Subcutaneous abdominal adipose tissue (tissue), 5 donors: ENCODE results near the gene FGA.

Source experiments
- H3K27ac ChIP-seq: one replicate; pipeline ENCODE4 v1.7.0; 2013; ENCODE audit warnings: low read depth, mild to moderate bottlenecking, inconsistent platforms, low read length, moderate library complexity
- H3K27me3 ChIP-seq, 5 donors: one replicate each; pipeline ENCODE4 v1.7.0; 2013; ENCODE audit warnings: low read length in 5 of 5, inconsistent platforms in 1 of 5; ENCODE audit not compliant: control insufficient read depth in 5 of 5, insufficient read depth in 4 of 5
- H3K36me3 ChIP-seq, 5 donors: one replicate each; pipeline ENCODE4 v1.7.0; 2013; ENCODE audit warnings: low read length in 5 of 5; ENCODE audit not compliant: control insufficient read depth in 5 of 5, insufficient read depth in 5 of 5
- H3K4me1 ChIP-seq, 5 donors: one replicate each; pipeline ENCODE4 v1.7.0; 2013; ENCODE audit warnings: low read length in 5 of 5, mild to moderate bottlenecking in 3 of 5, moderate library complexity in 1 of 5; ENCODE audit not compliant: control insufficient read depth in 5 of 5, insufficient read depth in 5 of 5
- H3K4me3 ChIP-seq, 5 donors: one replicate each; pipeline ENCODE4 v1.7.0; 2013; ENCODE audit warnings: low read length in 5 of 5, low read depth in 1 of 5
- H3K9ac ChIP-seq, 5 donors: one replicate each; pipeline ENCODE4 v1.7.0; 2013; ENCODE audit warnings: low read length in 5 of 5, mild to moderate bottlenecking in 4 of 5, moderate library complexity in 3 of 5
- H3K9me3 ChIP-seq, 5 donors: one replicate each; pipeline ENCODE4 v1.7.0; 2013; ENCODE audit warnings: low read length in 5 of 5; ENCODE audit not compliant: control insufficient read depth in 5 of 5
- donor health status: healthy.
- donor health status: healthy.
- donor health status: healthy.
- donor health status: healthy.
- donor health status: healthy.

Gene FGA

DNA sequence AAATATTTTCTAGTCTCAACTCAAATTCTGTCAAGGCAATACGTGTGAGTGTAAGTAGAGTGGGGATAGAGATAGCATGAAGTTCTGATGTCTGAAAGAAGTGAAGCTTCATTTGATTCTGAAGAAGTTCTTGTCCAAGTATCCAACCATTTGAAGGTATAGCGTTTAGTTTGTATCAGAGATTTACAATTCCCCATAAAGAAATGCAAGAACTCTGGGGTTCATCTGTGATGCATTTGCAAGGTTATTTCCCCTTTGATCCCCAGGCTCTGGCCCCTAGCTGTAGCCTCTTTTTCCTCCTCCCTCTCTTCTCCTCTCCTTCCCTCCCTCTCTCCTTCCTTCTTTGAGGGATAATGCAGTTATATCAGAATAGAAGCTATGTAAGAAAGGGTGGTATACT lies 7.8 kb downstream of the FGA start:
- Histone ChIP-seq H3K9ac (no peak overlapping the region), H3K4me3 (no peak overlapping the region), H3K9me3 (no peaks in the 10 kb centered on the region), H3K27ac (no peak overlapping the region), H3K36me3 (no peaks in the 10 kb centered on the region), H3K4me1 (no peaks in the 10 kb centered on the region), H3K27me3 (peaks cover 0 to 6% (median 0%) of the 10 kb centered on the region in 5 donors)

DNA sequence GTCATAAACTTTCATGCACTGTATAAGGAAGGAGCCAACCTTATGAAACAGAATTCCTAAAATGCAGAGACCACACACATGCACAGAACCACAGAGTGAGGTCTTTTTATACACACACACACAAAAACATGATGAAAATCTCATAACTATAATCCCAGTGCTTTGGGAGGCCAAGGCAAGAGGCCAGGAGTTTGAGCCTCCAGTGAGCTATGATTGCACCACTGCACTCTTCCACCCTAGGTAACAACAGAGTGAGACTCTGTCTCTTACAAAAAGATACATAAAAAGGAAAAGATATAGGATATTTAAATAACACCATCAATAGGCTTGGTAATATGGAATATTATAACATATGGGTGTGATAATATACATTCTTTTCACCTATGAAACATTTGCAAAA lies 10.6 kb downstream of the FGA start:
- Histone ChIP-seq H3K9ac (no peak overlapping the region), H3K4me3 (no peak overlapping the region), H3K36me3 (no peaks in the 10 kb centered on the region), H3K9me3 (no peaks in the 10 kb centered on the region), H3K27ac (no peak overlapping the region), H3K27me3 (peaks cover 0 to 6% (median 3%) of the 10 kb centered on the region in 5 donors), H3K4me1 (no peaks in the 10 kb centered on the region)

DNA sequence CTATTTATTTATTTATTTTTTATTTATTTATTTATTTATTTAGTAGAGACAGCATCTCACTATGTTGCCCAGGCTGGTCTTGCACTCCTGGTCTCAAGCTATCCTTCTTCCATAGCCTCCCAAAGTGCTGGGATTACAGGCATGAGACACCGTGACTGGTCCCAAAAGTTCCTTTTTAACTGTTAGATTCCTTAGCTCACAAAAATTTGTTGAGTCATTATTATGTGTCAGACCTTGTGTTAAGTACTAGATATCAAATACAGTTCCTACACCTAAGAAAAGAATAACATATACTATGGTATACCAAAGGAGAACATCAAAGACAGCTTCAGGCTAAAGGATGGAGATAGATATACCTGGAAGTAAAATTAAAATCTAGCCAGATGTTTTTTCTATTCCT lies 11.6 kb downstream of the FGA start:
- H3K4me1 ChIP-seq = no peaks in the 10 kb centered on the region
- H3K9me3 ChIP-seq = no peaks in the 10 kb centered on the region
- H3K4me3 ChIP-seq = no peak overlapping the region
- no peak overlapping the region for H3K9ac ChIP-seq
- peaks cover 0 to 4% (median 0%) of the 10 kb centered on the region in 5 donors for H3K27me3 ChIP-seq
- H3K27ac ChIP-seq = no peak overlapping the region
- no peaks in the 10 kb centered on the region for H3K36me3 ChIP-seq

DNA sequence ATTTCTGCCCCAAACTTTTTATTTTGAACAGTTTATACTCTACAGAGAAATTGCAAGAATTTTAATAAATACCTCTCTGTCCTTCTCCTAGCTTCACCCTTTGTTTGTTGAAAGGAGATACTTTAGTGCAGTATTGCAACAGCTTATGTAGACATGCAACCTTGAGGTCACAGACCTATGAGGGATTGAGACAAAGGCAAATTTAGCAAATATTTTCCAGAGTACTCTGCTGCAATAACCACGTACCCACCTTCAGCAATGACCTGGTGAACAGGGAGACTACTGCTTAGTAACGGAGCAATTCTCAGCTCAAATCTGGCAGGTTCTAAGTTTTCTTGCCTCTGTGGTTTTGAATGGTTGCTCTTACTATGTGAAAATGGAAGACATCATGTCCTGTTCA lies 13.2 kb downstream of the FGA start:
- Histone ChIP-seq H3K4me1 (no peaks in the 10 kb centered on the region), H3K9me3 (no peaks in the 10 kb centered on the region), H3K27me3 (peaks cover 0 to 4% (median 0%) of the 10 kb centered on the region in 5 donors), H3K9ac (no peak overlapping the region), H3K36me3 (no peaks in the 10 kb centered on the region), H3K27ac (no peak overlapping the region), H3K4me3 (no peak overlapping the region)

DNA sequence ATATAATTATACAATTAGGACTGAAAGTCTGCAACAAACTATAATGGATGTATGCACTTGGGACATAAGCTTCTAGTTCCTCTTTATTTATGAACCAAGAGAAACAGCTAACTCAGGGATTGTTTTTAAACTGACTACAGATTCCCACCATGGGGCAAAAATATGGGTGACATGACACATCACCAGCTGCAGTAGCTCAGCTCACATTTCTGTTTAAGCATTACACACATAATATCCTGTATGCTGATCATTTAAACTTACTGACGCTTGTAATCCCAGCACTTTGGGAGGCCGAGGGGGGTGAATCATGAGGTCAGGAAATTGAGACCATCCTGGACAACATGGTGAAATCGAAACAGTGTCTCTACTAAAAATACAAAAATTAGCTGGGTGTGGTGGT lies 16.2 kb downstream of the FGA start:
- no peak overlapping the region for H3K9ac ChIP-seq
- H3K36me3 ChIP-seq = no peaks in the 10 kb centered on the region
- H3K4me1 ChIP-seq = no peaks in the 10 kb centered on the region
- no peak overlapping the region for H3K27ac ChIP-seq
- peaks cover 0 to 4% (median 0%) of the 10 kb centered on the region in 5 donors for H3K27me3 ChIP-seq
- no peaks in the 10 kb centered on the region for H3K9me3 ChIP-seq
- H3K4me3 ChIP-seq = no peak overlapping the region

DNA sequence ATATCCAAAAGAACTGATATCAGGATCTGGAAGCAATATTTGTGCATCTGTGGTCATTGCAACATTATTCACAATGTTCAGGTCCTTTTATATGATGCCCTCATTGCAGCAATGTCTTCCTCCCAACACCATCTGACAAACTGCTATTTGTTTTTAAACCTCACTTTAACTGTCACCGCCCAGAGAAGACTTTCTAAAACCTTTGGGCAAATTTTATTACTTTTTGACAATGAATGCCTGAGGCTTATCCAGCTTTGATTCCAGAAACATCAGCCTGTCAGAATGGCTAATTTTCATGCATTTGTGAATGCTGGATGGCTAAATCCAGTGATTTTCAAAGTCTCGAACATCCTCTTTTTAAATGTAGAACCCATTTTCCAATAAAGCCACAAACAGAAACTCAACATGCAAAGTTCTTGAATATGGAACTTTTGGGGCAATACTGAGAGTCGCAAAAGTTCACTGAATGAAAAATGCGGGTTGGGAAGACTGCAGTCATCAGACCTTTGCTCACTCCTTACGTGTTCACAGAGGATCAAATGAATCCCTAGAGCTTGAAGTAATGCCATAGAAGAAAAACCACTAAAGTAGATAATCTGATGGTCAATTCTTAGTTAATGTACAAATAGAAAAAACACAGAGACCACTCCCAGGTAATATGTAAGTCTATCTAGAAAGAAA lies 17.2 kb downstream of the FGA start:
- no peak overlapping the region for H3K4me3 ChIP-seq
- H3K4me1 ChIP-seq = no peaks in the 10 kb centered on the region
- peaks cover 0 to 4% (median 0%) of the 10 kb centered on the region in 5 donors for H3K27me3 ChIP-seq
- H3K9ac ChIP-seq = no peak overlapping the region
- H3K9me3 ChIP-seq = no peaks in the 10 kb centered on the region
- no peak overlapping the region for H3K27ac ChIP-seq
- no peaks in the 10 kb centered on the region for H3K36me3 ChIP-seq

DNA sequence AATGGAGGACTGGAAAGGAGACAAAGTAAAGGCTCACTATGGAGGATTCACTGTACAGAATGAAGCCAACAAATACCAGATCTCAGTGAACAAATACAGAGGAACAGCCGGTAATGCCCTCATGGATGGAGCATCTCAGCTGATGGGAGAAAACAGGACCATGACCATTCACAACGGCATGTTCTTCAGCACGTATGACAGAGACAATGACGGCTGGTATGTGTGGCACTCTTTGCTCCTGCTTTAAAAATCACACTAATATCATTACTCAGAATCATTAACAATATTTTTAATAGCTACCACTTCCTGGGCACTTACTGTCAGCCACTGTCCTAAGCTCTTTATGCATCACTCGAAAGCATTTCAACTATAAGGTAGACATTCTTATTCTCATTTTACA lies 21.0 kb downstream of the FGA start:
- Histone ChIP-seq H3K4me3 (no peak overlapping the region), H3K4me1 (no peaks in the 10 kb centered on the region), H3K27me3 (no peaks in the 10 kb centered on the region), H3K9ac (no peak overlapping the region), H3K27ac (no peak overlapping the region), H3K9me3 (no peaks in the 10 kb centered on the region), H3K36me3 (no peaks in the 10 kb centered on the region)

DNA sequence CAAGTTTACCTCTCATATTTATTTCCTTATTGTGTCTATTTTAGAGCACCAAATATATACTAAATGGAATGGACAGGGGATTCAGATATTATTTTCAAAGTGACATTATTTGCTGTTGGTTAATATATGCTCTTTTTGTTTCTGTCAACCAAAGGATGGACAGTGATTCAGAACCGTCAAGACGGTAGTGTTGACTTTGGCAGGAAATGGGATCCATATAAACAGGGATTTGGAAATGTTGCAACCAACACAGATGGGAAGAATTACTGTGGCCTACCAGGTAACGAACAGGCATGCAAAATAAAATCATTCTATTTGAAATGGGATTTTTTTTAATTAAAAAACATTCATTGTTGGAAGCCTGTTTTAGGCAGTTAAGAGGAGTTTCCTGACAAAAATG lies 21.5 kb downstream of the FGA start:
- Histone ChIP-seq H3K36me3 (no peaks in the 10 kb centered on the region), H3K9me3 (no peaks in the 10 kb centered on the region), H3K4me3 (no peak overlapping the region), H3K27me3 (no peaks in the 10 kb centered on the region), H3K4me1 (no peaks in the 10 kb centered on the region), H3K27ac (no peak overlapping the region), H3K9ac (no peak overlapping the region)

DNA sequence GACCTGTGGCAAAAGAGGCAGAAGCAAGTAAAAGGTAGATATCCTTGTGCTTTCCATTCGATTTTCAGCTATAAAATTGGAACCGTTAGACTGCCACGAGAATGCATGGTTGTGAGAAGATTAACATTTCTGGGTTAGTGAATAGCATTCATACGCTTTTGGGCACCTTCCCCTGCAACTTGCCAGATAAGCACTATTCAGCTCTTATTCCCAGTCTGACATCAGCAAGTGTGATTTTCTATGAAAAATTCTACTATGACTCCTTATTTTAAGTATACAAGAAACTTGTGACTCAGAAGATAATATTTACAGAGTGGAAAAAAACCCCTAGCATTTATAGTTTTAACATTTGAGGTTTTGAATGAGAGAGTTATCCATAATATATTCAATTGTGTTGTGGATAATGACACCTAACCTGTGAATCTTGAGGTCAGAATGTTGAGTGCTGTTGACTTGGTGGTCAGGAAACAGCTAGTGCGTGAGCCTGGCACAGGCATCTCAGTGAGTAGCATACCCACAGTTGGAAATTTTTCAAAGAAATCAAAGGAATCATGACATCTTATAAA lies 23.8 kb downstream of the FGA start:
- Histone ChIP-seq H3K9ac (no peak overlapping the region), H3K4me3 (no peak overlapping the region), H3K4me1 (no peaks in the 10 kb centered on the region), H3K27ac (no peak overlapping the region), H3K9me3 (no peaks in the 10 kb centered on the region), H3K27me3 (no peaks in the 10 kb centered on the region), H3K36me3 (no peaks in the 10 kb centered on the region)

DNA sequence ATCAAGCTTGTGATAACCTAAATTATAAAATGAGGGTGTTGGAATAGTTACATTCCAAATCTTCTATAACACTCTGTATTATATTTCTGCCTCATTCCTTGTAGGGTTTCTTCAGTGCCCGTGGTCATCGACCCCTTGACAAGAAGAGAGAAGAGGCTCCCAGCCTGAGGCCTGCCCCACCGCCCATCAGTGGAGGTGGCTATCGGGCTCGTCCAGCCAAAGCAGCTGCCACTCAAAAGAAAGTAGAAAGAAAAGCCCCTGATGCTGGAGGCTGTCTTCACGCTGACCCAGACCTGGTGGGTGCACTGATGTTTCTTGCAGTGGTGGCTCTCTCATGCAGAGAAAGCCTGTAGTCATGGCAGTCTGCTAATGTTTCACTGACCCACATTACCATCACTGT lies 24.8 kb downstream of the FGA start:
- no peaks in the 10 kb centered on the region for H3K4me1 ChIP-seq
- H3K9me3 ChIP-seq = no peaks in the 10 kb centered on the region
- no peak overlapping the region for H3K4me3 ChIP-seq
- H3K27ac ChIP-seq = no peak overlapping the region
- no peaks in the 10 kb centered on the region for H3K27me3 ChIP-seq
- no peak overlapping the region for H3K9ac ChIP-seq
- no peaks in the 10 kb centered on the region for H3K36me3 ChIP-seq
